Measurements from ENCODE around the gene EPHA5. TPM values are rescaled to one million over a fixed set of nuclear protein-coding genes. Genes with fewer than 3 reads are reported as not detected.

EPHA5 gene
- total RNA-seq, 1 donor from 2014 or later, result under 0.01 TPM

- no peaks in the 10 kb centered on the region for H3K36me3 ChIP-seq (ENCODE audit: control insufficient read depth, insufficient read depth, low read length)
- FAIRE-seq (no peak), DNase-seq (ENCODE audit: low read depth) (no peak)
- H3K4me3 ChIP-seq (ENCODE audit: low read depth, low read length), result no peak overlapping the region
- TF ChIP-seq CTCF (IDR thresholded peaks at IDR 0.05; ENCODE audit: insufficient read depth, low read length, severe bottlenecking), result no peak
- no peaks in the 10 kb centered on the region for H3K27me3 ChIP-seq (ENCODE audit: control insufficient read depth, insufficient read depth, low read length)
These were observed 278.9 kb downstream of the EPHA5 start for GRCh38 chr4:65391382-65391781.

GRCh38 chr4:65386927-65387326 is 283.4 kb downstream of the EPHA5 start:
- TF ChIP-seq CTCF (IDR thresholded peaks at IDR 0.05; ENCODE audit: insufficient read depth, low read length, severe bottlenecking), result no peak
- Histone ChIP-seq H3K27me3 (ENCODE audit: control insufficient read depth, insufficient read depth, low read length) (no peaks in the 10 kb centered on the region), H3K4me3 (ENCODE audit: low read depth, low read length) (no peak overlapping the region), H3K36me3 (ENCODE audit: control insufficient read depth, insufficient read depth, low read length) (no peaks in the 10 kb centered on the region)
- FAIRE-seq, result no peak
- no peak for DNase-seq (ENCODE audit: low read depth)

GRCh38 chr4:65383589-65384305 is 286.5 kb downstream of the EPHA5 start:
- Histone ChIP-seq H3K27me3 (ENCODE audit: control insufficient read depth, insufficient read depth, low read length) (no peaks in the 10 kb centered on the region), H3K36me3 (ENCODE audit: control insufficient read depth, insufficient read depth, low read length) (no peaks in the 10 kb centered on the region), H3K4me3 (ENCODE audit: low read depth, low read length) (no peak overlapping the region)
- FAIRE-seq, result no peak
- TF ChIP-seq CTCF (IDR thresholded peaks at IDR 0.05; ENCODE audit: insufficient read depth, low read length, severe bottlenecking), result no peak
- peak; percentile 78 for DNase-seq (ENCODE audit: low read depth)

GRCh38 chr4:65381648-65382047 is 288.6 kb downstream of the EPHA5 start:
- H3K4me3 ChIP-seq (ENCODE audit: low read depth, low read length), result no peak overlapping the region
- no peaks in the 10 kb centered on the region for H3K27me3 ChIP-seq (ENCODE audit: control insufficient read depth, insufficient read depth, low read length)
- no peak for FAIRE-seq
- no peak for DNase-seq (ENCODE audit: low read depth)
- no peak for TF ChIP-seq CTCF (IDR thresholded peaks at IDR 0.05; ENCODE audit: insufficient read depth, low read length, severe bottlenecking)
- H3K36me3 ChIP-seq (ENCODE audit: control insufficient read depth, insufficient read depth, low read length), result no peaks in the 10 kb centered on the region

GRCh38 chr4:65370709-65371108 is 299.6 kb downstream of the EPHA5 start:
- H3K36me3 ChIP-seq (ENCODE audit: control insufficient read depth, insufficient read depth, low read length), result no peaks in the 10 kb centered on the region
- no peak for TF ChIP-seq CTCF (IDR thresholded peaks at IDR 0.05; ENCODE audit: insufficient read depth, low read length, severe bottlenecking)
- no peak overlapping the region for H3K4me3 ChIP-seq (ENCODE audit: low read depth, low read length)
- no peak for FAIRE-seq
- DNase-seq (ENCODE audit: low read depth), result peak; percentile 70
- no peaks in the 10 kb centered on the region for H3K27me3 ChIP-seq (ENCODE audit: control insufficient read depth, insufficient read depth, low read length)

- peak; percentile 13 for DNase-seq (ENCODE audit: low read depth)
- FAIRE-seq, result no peak
- no peaks in the 10 kb centered on the region for H3K36me3 ChIP-seq (ENCODE audit: control insufficient read depth, insufficient read depth, low read length)
These were observed 303.0 kb downstream of the EPHA5 start for GRCh38 chr4:65367306-65367705.

More at GRCh38 chr4:65367306-65367705, 303.0 kb downstream of the EPHA5 start:
- no peak for TF ChIP-seq CTCF (IDR thresholded peaks at IDR 0.05; ENCODE audit: insufficient read depth, low read length, severe bottlenecking)
- Histone ChIP-seq H3K4me3 (ENCODE audit: low read depth, low read length) (no peak overlapping the region), H3K27me3 (ENCODE audit: control insufficient read depth, insufficient read depth, low read length) (no peaks in the 10 kb centered on the region)
